Thyroid gland (tissue), 4 donors: ENCODE results near the gene CNTFR. TPM values are rescaled to one million over a fixed set of nuclear protein-coding genes. Genes with fewer than 3 reads are reported as not detected.

Experiments used
- DNase-seq, 2 donors: peaks; one replicate each; pipeline ENCODE4 v3.0.0-alpha.2; 2019
- H3K27ac ChIP-seq, 3 donors: fragments of 200-600 bp; sonication (generic); 1 replicate in 2 of 3; 2 replicates in 1 of 3; pipeline ENCODE4 v1.5.1; 2016 to 2019; ENCODE audit warnings: mild to moderate bottlenecking in 1 of 3, moderate library complexity in 1 of 3
- H3K27me3 ChIP-seq: fragments of 200-600 bp; sonication (generic); one replicate; pipeline ENCODE4 v1.5.1; 2019
- H3K36me3 ChIP-seq, 2 donors: fragments of 200-600 bp; sonication (generic); one replicate each; pipeline ENCODE4 v1.5.1; 2016 to 2019
- H3K4me1 ChIP-seq, 2 donors: fragments of 200-600 bp; sonication (generic); one replicate each; pipeline ENCODE4 v1.5.1; 2017 to 2019
- H3K4me3 ChIP-seq, 3 donors: fragments of 200-600 bp; sonication (generic); replicated peaks in 1 of 3; 1 replicate in 2 of 3; 2 replicates in 1 of 3; pipeline ENCODE4 v1.5.1; 2016; ENCODE audit warnings: mild to moderate bottlenecking in 1 of 3
- H3K9me3 ChIP-seq: fragments of 200-600 bp; sonication (generic); one replicate; pipeline ENCODE4 v1.5.1; 2017
- POLR2A ChIP-seq, 2 donors: fragments of 450-650 bp; IDR thresholded peaks; one replicate each; pipeline ENCODE4 v1.6.1; 2017; ENCODE audit warnings: antibody characterized with exemption in 2 of 2, mild to moderate bottlenecking in 2 of 2, moderate library complexity in 1 of 2
- WGBS, 2 donors: methylation state at CpG; one replicate each; pipeline ENCODE4 v1.1.5; 2017; 5-methylcytosine and 5-hydroxymethylcytosine counted together
- intact Hi-C: fragments of 100-400 bp; cut with DNase I; formaldehyde crosslinking; loops from one replicate; pipeline ENCODE4 v1.15.1; 2023
- total RNA-seq, 4 donors: library from RNA; depleted of rRNA; stranded (reverse); fragments of >200 nt; gene quantifications; one replicate each; pipeline ENCODE4 v1.2.3, GENCODE V29; 2016
- TF ChIP-seq, protein P1 (sequence below), 6 experiments: fragments of 200-600 bp in 3 of 6; fragments of 450-650 bp in 3 of 6; sonication (generic) in 3 of 6; IDR thresholded peaks; one replicate each; pipeline ENCODE4 v1.5.1; 2016 to 2019; ENCODE audit warnings: antibody characterized with exemption in 6 of 6, mild to moderate bottlenecking in 2 of 6, inconsistent platforms in 1 of 6, moderate library complexity in 1 of 6

Gene CNTFR
- total RNA-seq, 4 donors from 2014 or later = 8.6 to 17.3 (median 14.1) TPM

DNA sequence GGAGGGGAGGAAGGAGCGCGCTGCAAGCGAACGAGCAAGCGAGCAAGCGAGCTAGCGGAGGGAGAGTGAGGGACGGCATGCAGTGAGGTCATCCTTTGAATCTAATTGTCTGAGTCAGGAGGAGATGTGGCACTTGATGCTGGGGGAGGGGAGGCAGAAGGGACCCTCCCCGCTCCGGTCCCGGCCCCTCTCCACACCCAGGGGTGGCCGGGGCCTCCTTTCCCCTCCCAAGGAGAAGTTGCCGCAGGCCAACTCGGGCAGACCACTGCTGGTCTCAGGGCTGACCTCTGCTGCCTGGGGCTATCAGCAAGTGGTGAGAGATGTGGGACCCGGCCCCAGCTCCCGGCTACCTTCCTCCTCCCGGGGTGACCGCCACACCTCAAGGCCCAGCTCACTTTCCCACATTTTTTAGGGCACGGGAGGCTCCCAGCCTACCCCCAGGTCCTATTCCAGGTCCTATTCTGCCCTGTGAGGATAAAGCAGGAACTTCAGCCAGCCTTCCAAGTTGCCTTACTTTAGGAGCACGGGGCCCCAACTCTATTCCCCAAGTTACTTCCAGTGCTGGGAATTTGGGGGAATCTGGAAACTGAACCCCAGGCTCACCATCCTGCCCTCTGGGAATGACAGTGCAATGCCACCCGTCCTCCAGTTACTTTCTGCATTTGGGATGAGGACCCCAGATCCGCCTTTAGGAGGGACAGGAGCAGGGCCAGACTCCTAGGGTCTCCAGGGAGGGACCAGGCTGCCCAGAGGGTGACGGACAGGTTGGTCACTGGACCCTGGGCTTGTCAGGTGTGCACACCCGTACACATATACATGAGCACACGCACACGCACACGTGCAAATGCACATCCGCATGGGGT lies 11.1 kb downstream of the CNTFR start:
- H3K9me3 ChIP-seq = no peaks in the 10 kb centered on the region
- peak overlapping the region in 1 of 3 donors; percentile 9 for H3K4me3 ChIP-seq
- DNase-seq = no peak
- intact Hi-C loops = no loop called here
- peaks cover 7% of the 10 kb centered on the region for H3K27me3 ChIP-seq
- TF ChIP-seq POLR2A (IDR thresholded peaks at IDR 0.05) = no peak
- TF ChIP-seq, protein P1, sequence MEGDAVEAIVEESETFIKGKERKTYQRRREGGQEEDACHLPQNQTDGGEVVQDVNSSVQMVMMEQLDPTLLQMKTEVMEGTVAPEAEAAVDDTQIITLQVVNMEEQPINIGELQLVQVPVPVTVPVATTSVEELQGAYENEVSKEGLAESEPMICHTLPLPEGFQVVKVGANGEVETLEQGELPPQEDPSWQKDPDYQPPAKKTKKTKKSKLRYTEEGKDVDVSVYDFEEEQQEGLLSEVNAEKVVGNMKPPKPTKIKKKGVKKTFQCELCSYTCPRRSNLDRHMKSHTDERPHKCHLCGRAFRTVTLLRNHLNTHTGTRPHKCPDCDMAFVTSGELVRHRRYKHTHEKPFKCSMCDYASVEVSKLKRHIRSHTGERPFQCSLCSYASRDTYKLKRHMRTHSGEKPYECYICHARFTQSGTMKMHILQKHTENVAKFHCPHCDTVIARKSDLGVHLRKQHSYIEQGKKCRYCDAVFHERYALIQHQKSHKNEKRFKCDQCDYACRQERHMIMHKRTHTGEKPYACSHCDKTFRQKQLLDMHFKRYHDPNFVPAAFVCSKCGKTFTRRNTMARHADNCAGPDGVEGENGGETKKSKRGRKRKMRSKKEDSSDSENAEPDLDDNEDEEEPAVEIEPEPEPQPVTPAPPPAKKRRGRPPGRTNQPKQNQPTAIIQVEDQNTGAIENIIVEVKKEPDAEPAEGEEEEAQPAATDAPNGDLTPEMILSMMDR (IDR thresholded peaks at IDR 0.05) = no peak
- peaks cover 0 to 9% of the 10 kb centered on the region in 2 donors for H3K4me1 ChIP-seq
- WGBS, 2 donors = 21 to 39% methylated on average over 13 to 21 of the region's 28 CpGs
- no peak overlapping the region for H3K27ac ChIP-seq
- no peaks in the 10 kb centered on the region for H3K36me3 ChIP-seq

DNA sequence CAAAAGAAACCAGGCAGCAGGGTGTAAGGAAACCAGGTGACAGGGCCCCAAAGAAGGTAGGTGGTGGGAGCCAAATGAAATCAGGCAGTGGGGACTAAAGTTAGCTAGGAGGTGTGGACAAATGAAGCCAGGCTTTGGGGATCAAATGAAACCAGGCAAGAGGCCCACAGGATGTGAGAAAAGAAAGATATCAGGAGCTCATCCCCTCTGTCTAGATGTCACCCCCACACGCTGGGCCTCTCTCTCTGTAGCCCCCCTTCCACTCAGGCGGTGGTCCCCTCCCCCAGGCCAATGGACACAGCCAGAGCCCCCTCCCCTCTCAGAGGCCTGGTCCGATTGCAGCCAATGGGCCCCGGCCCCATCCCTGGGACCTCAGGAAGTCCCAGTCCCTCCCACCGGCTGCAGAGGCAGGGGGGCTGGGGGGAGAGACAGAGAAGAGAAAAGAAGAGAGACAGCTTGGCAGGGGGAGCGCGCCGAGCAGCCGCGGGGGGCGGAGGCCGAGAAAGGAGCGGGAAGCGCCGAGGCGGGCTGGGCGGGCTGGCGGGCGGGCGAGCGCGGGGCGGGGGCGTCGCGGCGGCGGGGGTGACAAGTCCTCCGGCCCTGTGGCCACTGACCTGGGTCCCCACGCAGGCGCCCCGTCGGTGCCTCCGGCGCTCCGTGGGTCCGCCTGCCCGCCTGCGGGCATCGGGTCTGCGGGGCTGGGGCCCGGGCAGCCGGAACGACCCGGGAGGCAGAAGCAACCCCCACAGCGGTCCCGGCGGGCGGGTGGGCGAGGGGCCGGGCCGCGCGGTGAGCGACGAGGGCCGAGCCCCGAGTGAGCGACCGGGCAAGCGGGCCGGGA lies 11.9 kb downstream of the CNTFR start:
- WGBS, 2 donors = 15 to 43% methylated on average over 6 of the region's 62 CpGs
- intact Hi-C loops = no loop called here
- Histone ChIP-seq H3K36me3 (no peaks in the 10 kb centered on the region), H3K27me3 (peaks cover 7% of the 10 kb centered on the region), H3K4me1 (peaks cover 0 to 9% of the 10 kb centered on the region in 2 donors), H3K4me3 (peak overlapping the region in 1 of 3 donors; percentile 9), H3K9me3 (no peaks in the 10 kb centered on the region), H3K27ac (no peak overlapping the region)
- TF ChIP-seq POLR2A (IDR thresholded peaks at IDR 0.05) = no peak
- TF ChIP-seq, protein P1 (IDR thresholded peaks at IDR 0.05) = no peak
- DNase-seq = no peak

DNA sequence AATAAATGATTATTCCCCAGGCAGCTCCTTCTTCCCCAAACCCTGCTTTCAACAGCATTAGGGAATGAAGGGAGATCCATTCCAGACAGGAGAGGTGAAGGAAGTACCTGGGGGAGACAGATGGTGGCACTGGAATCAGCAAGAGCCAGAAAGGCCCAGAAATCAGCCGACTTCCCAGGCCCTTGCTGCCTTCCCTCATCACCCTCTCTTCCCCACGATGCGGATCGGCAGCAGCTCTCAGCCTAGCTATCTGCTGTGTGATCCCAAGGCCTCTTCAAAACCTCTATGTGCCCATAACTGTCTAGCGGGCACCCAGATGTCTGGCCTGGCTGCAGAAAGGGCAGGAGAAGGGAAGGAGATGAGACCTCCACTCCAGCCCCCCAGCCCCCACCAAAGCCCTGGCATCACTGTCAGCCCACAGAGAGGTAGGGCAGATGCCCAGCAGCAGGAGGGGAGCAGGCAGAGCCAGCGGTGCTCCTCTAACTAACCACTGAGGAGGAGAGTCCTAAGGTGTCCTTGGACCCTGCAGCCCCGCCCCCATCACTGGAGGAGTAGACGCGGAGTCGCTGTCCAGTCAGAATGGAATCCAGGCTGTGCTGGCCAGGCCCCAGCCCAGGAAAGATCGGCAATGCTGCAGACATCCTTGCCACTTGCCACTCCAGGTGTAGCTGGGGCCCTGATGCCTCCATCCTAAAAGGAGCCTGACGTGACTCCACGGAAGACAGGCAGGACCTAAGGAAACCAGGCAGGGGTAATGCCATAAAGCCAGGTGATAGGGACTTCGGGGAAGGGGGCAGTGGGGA lies 12.7 kb downstream of the CNTFR start:
- DNase-seq = no peak
- no peak for TF ChIP-seq POLR2A (IDR thresholded peaks at IDR 0.05)
- TF ChIP-seq, protein P1 (IDR thresholded peaks at IDR 0.05) = no peak
- intact Hi-C loops = no loop called here
- Histone ChIP-seq H3K36me3 (no peaks in the 10 kb centered on the region), H3K27ac (no peak overlapping the region), H3K4me3 (no peak overlapping the region), H3K9me3 (no peaks in the 10 kb centered on the region), H3K27me3 (peaks cover 7% of the 10 kb centered on the region), H3K4me1 (peaks cover 0 to 9% of the 10 kb centered on the region in 2 donors)
- 78 to 80% methylated on average over 7 to 13 of the region's 14 CpGs for WGBS, 2 donors

DNA sequence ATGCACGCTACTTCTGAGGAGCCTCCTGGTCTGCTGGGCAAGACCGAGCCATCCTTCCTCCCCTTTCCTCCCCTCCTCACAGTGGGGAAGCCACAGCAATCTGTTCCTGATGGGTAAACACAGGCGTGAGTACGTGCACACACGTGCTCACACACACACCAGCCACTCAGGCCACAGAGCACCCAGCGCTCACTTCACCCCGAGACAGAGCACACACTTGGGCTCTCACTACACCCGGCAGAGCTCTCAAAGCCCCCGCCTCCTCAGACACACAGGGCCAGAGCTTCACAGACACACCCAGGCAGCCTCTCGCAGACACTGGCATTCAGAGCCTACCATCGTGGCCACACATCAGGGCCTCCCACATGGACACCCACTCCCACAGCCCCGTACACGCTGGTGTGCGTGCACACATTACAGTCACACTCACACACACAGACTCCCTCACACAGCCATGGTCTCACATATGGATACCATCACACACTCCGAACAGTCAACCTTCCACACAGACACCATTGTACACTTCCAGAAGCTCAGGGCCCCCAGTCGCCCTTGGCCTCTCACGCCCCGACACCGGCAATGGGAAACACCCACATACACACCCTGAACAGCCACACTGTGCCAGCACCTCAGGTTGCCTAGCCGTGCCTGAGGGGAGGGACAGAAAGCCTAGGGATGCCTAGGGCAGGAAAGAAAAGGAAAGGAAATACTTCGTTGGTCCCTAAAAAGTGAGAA lies 13.5 kb downstream of the CNTFR start:
- Histone ChIP-seq H3K4me3 (no peak overlapping the region), H3K27ac (no peak overlapping the region), H3K36me3 (no peaks in the 10 kb centered on the region), H3K9me3 (no peaks in the 10 kb centered on the region), H3K4me1 (peaks cover 0 to 11% of the 10 kb centered on the region in 2 donors), H3K27me3 (peaks cover 7% of the 10 kb centered on the region)
- no peak for DNase-seq
- WGBS, 2 donors = 60 to 77% methylated on average over 20 of the region's 21 CpGs
- intact Hi-C loops = no loop called here
- TF ChIP-seq POLR2A (IDR thresholded peaks at IDR 0.05) = no peak
- TF ChIP-seq, protein P1 (IDR thresholded peaks at IDR 0.05) = no peak
